A673 (cell line): ENCODE data around the gene CNOT4. TPM values are rescaled to one million over a fixed set of nuclear protein-coding genes. Genes with fewer than 3 reads are reported as not detected.

Experiments
- BruUV-seq: library from RNA; stranded (reverse); fragments of 400-500 nt; replicated peaks from 2 replicates; lab custom pipeline; 2021; lab: Mats Ljungman, UMichigan
- CTCF ChIA-PET: fragments of 300-600 bp; sonication (Branson Sonifier 250); formaldehyde crosslinking; loops from one replicate; lab custom pipeline; 2022; ENCODE audit warnings: antibody characterized with exemption; lab: Charles Lee
- POLR2A ChIA-PET: fragments of 300-600 bp; sonication (Branson Sonifier 250); formaldehyde crosslinking; loops from one replicate; lab custom pipeline; 2022; ENCODE audit warnings: antibody characterized with exemption; ENCODE audit not compliant: low non-redundant PET; lab: Charles Lee
- DNase-seq: peaks from one replicate; pipeline ENCODE4 v3.0.0-alpha.2; 2015; ENCODE audit warnings: low spot score
- H3K27ac ChIP-seq: fragments of 200-600 bp; sonication (generic); 2 replicates; pipeline ENCODE4 v1.5.1; 2016; ENCODE audit warnings: mixed run types, low read depth, mild to moderate bottlenecking, mixed read lengths, antibody characterized with exemption, low read length; ENCODE audit not compliant: poor library complexity, severe bottlenecking
- H3K27me3 ChIP-seq: fragments of 200-600 bp; sonication (generic); replicated peaks from 2 replicates; pipeline ENCODE4 v1.6.1; 2017; ENCODE audit warnings: mixed run types, low read depth, mild to moderate bottlenecking, mixed read lengths, antibody characterized with exemption, low read length; ENCODE audit not compliant: insufficient read depth, poor library complexity
- H3K36me3 ChIP-seq: fragments of 200-600 bp; sonication (generic); 2 replicates; pipeline ENCODE4 v1.6.1; 2016; ENCODE audit warnings: mixed run types, mild to moderate bottlenecking, mixed read lengths, antibody characterized with exemption, low read length; ENCODE audit not compliant: insufficient read depth, poor library complexity, severe bottlenecking
- H3K4me1 ChIP-seq: fragments of 200-600 bp; sonication (generic); 2 replicates; pipeline ENCODE4 v1.6.1; 2017; ENCODE audit warnings: mixed run types, mild to moderate bottlenecking, mixed read lengths, antibody characterized with exemption, low read length; ENCODE audit not compliant: insufficient read depth, poor library complexity, severe bottlenecking
- H3K4me3 ChIP-seq: fragments of 200-600 bp; sonication (generic); 2 replicates; pipeline ENCODE4 v1.5.1; 2016; ENCODE audit warnings: low read depth, mixed run types, mild to moderate bottlenecking, mixed read lengths, low read length; ENCODE audit not compliant: poor library complexity, severe bottlenecking
- H3K9me3 ChIP-seq: fragments of 200-600 bp; sonication (generic); 2 replicates; pipeline ENCODE4 v1.6.1; 2016; ENCODE audit warnings: mixed run types, low read depth, mild to moderate bottlenecking, mixed read lengths, antibody characterized with exemption, low read length; ENCODE audit not compliant: poor library complexity, severe bottlenecking
- EZH2 ChIP-seq: fragments of 200-600 bp; sonication (generic); IDR thresholded peaks from 2 replicates; pipeline ENCODE4 v1.6.1; 2017; ENCODE audit warnings: borderline replicate concordance, low read depth, mild to moderate bottlenecking, mixed read lengths, antibody characterized with exemption, low read length; ENCODE audit not compliant: poor library complexity, severe bottlenecking
- intact Hi-C: fragments of 100-400 bp; cut with micrococcal nuclease; formaldehyde crosslinking; loops from one replicate; pipeline ENCODE4 v1.10.0; 2022; ENCODE audit not compliant: unreplicated experiment
- total RNA-seq: library from RNA; stranded (reverse); gene quantifications from 2 replicates; pipeline ENCODE4 v1.2.3, GENCODE V29; 2021
- TF ChIP-seq, protein P1 (sequence below): fragments of 300-800, 200-600 bp; sonication (generic); conservative IDR thresholded peaks from 2 replicates; pipeline ENCODE4 v1.5.1; 2017; ENCODE audit warnings: low read depth, mild to moderate bottlenecking, antibody characterized with exemption, low read length, moderate library complexity, mixed read lengths

Gene CNOT4
- total RNA-seq, 1 experiment from 2014 or later = 24.1 TPM

DNA sequence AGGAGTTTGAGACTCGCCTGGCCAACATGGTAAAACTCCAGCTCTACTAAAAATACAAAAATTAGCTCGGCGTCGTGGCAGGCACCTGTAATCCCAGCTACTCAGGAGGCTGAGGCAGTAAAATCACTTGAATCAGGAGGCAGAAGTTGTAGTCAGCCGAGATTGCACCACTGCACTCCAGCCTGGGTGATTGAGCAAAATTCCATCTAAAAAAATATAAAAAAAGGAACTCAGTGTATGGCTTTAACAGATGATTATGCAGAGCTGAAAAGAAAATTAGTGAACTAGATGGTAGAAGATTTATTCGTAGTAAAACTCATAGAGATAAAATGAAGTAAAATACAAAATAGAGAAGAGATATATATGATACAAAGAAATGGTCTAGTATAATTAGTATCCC lies 12.6 kb upstream of the CNOT4 start:
- no peak for DNase-seq
- ChIA-PET CTCF (no interaction called here), POLR2A (no interaction called here)
- intact Hi-C loops = no loop called here
- Histone ChIP-seq H3K4me1 (no peaks in the 10 kb centered on the region), H3K36me3 (no peaks in the 10 kb centered on the region), H3K9me3 (no peaks in the 10 kb centered on the region), H3K4me3 (no peak overlapping the region), H3K27ac (no peak overlapping the region), H3K27me3 (no peaks in the 10 kb centered on the region)
- BruUV-seq = no TSS peak
- no peak for TF ChIP-seq EZH2
- TF ChIP-seq, protein P1, sequence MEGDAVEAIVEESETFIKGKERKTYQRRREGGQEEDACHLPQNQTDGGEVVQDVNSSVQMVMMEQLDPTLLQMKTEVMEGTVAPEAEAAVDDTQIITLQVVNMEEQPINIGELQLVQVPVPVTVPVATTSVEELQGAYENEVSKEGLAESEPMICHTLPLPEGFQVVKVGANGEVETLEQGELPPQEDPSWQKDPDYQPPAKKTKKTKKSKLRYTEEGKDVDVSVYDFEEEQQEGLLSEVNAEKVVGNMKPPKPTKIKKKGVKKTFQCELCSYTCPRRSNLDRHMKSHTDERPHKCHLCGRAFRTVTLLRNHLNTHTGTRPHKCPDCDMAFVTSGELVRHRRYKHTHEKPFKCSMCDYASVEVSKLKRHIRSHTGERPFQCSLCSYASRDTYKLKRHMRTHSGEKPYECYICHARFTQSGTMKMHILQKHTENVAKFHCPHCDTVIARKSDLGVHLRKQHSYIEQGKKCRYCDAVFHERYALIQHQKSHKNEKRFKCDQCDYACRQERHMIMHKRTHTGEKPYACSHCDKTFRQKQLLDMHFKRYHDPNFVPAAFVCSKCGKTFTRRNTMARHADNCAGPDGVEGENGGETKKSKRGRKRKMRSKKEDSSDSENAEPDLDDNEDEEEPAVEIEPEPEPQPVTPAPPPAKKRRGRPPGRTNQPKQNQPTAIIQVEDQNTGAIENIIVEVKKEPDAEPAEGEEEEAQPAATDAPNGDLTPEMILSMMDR = no peak

DNA sequence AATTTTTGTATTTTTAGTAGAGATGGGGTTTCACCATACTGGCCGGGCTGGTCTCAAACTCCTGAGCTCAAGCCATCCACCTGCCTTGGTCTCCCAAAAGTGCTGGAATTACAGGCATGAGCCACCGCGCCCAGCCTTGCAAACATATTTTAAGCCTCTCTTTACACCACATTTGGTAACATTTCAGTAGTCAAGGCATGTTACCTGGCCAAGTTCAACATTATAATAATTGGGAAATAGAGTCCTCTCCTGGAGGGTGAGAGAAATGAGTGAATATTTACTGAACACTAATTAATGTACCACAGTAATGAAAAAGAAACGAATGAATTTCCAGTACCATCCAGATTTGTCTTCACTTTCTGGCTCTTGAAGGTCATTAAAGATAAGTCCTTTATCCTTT lies 10.0 kb upstream of the CNOT4 start:
- no peaks in the 10 kb centered on the region for H3K27me3 ChIP-seq
- POLR2A ChIA-PET = no interaction called here

DNA sequence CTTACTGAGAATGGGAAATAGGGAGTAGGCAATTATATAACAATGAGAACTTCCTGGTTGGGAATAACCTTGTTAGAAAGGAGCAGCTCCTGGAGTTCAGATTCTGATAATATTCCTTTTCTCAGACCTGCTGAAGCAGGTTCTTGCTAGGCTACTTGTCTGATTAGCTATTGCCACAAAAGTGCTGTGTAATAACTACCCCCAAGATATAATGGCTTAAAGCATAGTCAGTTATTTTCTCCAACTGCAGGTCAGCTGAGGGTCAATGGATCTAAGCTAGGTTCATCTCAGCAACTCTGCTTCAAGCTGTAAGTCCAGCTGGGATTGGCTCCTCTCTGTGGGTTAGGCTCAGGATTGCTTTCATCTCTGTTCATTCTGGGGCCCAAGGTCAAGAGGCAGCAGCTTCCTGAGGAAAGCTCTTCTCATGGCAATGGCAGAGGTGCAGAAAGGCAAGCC lies 9.4 kb upstream of the CNOT4 start:
- intact Hi-C loops = no loop called here
- POLR2A ChIA-PET = no interaction called here
- no TSS peak for BruUV-seq

More for the DNA sequence above, 10.0 kb upstream of the CNOT4 start:
- intact Hi-C loops = no loop called here
- CTCF ChIA-PET = no interaction called here
- Histone ChIP-seq H3K4me1 (no peaks in the 10 kb centered on the region), H3K4me3 (no peak overlapping the region), H3K27ac (no peak overlapping the region), H3K36me3 (no peaks in the 10 kb centered on the region), H3K9me3 (no peaks in the 10 kb centered on the region)
- TF ChIP-seq, protein P1 = no peak
- DNase-seq = no peak
- no TSS peak for BruUV-seq

More for the DNA sequence above, 9.4 kb upstream of the CNOT4 start:
- no peaks in the 10 kb centered on the region for H3K9me3 ChIP-seq
- TF ChIP-seq, protein P1 = no peak
- no peak for TF ChIP-seq EZH2
- no peaks in the 10 kb centered on the region for H3K36me3 ChIP-seq
- H3K4me3 ChIP-seq = no peak overlapping the region
- CTCF ChIA-PET = interaction anchor here (0.6 kb wide), 1 partner anchor 1176 kb away, joined by 5 read pairs; no protein-coding TSS in a partner anchor
- no peak for DNase-seq
- no peak overlapping the region for H3K27ac ChIP-seq
- H3K27me3 ChIP-seq = no peaks in the 10 kb centered on the region
- no peaks in the 10 kb centered on the region for H3K4me1 ChIP-seq
